HG02870 (cell line): Measurements from ENCODE around the gene ALG12.

Source experiments
- ATAC-seq: cut with Tn5 transposase; IDR thresholded peaks from one replicate; pipeline ENCODE4 v1.9.1; 2021; ENCODE audit warnings: mild to moderate bottlenecking, moderate library complexity; ENCODE audit not compliant: unreplicated experiment

Gene ALG12

GRCh38 chr22:49915610-49916009 lies 2.6 kb downstream of the ALG12 start:
- ATAC-seq, result no peak

- ATAC-seq, result no peak
These were observed 4.0 kb downstream of the ALG12 start for GRCh38 chr22:49914256-49914655.

GRCh38 chr22:49913446-49913845 lies 4.8 kb downstream of the ALG12 start:
- no peak for ATAC-seq

- no peak for ATAC-seq
These were observed 5.2 kb downstream of the ALG12 start for GRCh38 chr22:49913026-49913425.

- ATAC-seq, result no peak
These were observed 6.2 kb downstream of the ALG12 start for GRCh38 chr22:49911881-49912625.

- no peak for ATAC-seq
These were observed 7.7 kb downstream of the ALG12 start for GRCh38 chr22:49910229-49911155.

- ATAC-seq, result no peak
These were observed 8.6 kb downstream of the ALG12 start for GRCh38 chr22:49909476-49910205.

GRCh38 chr22:49907807-49908206 lies 10.4 kb downstream of the ALG12 start:
- ATAC-seq, result no peak

- ATAC-seq, result no peak
These were observed 11.4 kb downstream of the ALG12 start for GRCh38 chr22:49906799-49907290.

- no peak for ATAC-seq
These were observed 12.0 kb downstream of the ALG12 start for GRCh38 chr22:49906071-49906798.

- ATAC-seq, result no peak
These were observed 12.8 kb downstream of the ALG12 start for GRCh38 chr22:49905465-49905864.

GRCh38 chr22:49904040-49904369 lies 14.2 kb downstream of the ALG12 start:
- no peak for ATAC-seq

GRCh38 chr22:49903322-49904039 lies 14.8 kb downstream of the ALG12 start:
- no peak for ATAC-seq

- no peak for ATAC-seq
These were observed 16.8 kb downstream of the ALG12 start for GRCh38 chr22:49901457-49901856.

GRCh38 chr22:49900441-49901230 lies 17.6 kb downstream of the ALG12 start:
- ATAC-seq, result no peak

GRCh38 chr22:49899530-49899929 lies 18.7 kb downstream of the ALG12 start:
- no peak for ATAC-seq

GRCh38 chr22:49897015-49897684 lies 21.1 kb downstream of the ALG12 start:
- no peak for ATAC-seq

- no peak for ATAC-seq
These were observed 22.0 kb downstream of the ALG12 start for GRCh38 chr22:49896201-49896600.
